OCI-LY3 (cell line): Measurements from ENCODE around the gene LRRN4CL.

Experiments used
- EZH2phosphoT487 ChIP-seq: fragments of 200-600 bp; shearing (Covaris generic); IDR thresholded peaks from 2 replicates; pipeline ENCODE4 v1.6.1; 2018; ENCODE audit warnings: antibody characterized with exemption, mixed run types, low read depth
- TF ChIP-seq, protein P1 (sequence below): fragments of 200-600, 300-600 bp; sonication (generic); IDR thresholded peaks from 2 replicates; pipeline ENCODE4 v1.5.1; 2014; ENCODE audit warnings: antibody characterized with exemption, low read length, low read depth

DNA sequence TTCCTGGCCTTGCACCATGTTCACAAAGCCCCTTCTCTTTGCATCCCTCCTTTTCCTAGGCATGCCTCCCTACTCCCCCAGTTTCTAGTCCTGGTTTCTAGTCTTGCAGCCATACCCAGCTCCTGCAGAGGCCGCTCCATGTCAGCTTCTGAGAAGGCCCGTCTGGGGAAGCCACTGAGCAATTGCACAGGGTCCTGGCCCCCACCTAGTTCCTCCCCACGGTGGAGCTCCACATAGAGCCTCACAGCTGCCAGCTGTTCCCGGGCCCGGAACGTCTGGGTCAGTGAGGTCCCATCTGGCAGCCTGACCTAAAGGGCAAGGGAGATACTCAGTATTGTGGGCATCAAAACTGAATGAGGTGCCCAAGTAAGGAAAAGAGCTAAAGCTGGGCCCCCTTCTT is 12.6 kb downstream of the LRRN4CL start:
- TF ChIP-seq, protein P1, sequence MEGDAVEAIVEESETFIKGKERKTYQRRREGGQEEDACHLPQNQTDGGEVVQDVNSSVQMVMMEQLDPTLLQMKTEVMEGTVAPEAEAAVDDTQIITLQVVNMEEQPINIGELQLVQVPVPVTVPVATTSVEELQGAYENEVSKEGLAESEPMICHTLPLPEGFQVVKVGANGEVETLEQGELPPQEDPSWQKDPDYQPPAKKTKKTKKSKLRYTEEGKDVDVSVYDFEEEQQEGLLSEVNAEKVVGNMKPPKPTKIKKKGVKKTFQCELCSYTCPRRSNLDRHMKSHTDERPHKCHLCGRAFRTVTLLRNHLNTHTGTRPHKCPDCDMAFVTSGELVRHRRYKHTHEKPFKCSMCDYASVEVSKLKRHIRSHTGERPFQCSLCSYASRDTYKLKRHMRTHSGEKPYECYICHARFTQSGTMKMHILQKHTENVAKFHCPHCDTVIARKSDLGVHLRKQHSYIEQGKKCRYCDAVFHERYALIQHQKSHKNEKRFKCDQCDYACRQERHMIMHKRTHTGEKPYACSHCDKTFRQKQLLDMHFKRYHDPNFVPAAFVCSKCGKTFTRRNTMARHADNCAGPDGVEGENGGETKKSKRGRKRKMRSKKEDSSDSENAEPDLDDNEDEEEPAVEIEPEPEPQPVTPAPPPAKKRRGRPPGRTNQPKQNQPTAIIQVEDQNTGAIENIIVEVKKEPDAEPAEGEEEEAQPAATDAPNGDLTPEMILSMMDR = no peak
- TF ChIP-seq EZH2phosphoT487 = no peak
